H9 (cell line): ENCODE data around the gene CTSL. TPM values are rescaled to one million over a fixed set of nuclear protein-coding genes. Genes with fewer than 3 reads are reported as not detected.

Experiments used
- DNase-seq: peaks from one replicate; pipeline ENCODE4 v3.0.0-alpha.2; 2017
- H2AFZ ChIP-seq: one replicate; pipeline ENCODE4 v1.6.1; 2013; ENCODE audit warnings: mild to moderate bottlenecking, low read length, control low read depth, moderate library complexity
- H2AK5ac ChIP-seq: 2 replicates; pipeline ENCODE4 v1.6.1; 2013; ENCODE audit warnings: low read length, control low read depth, mixed read lengths; ENCODE audit not compliant: insufficient read length
- H2BK120ac ChIP-seq: one replicate; pipeline ENCODE4 v1.6.1; 2013; ENCODE audit warnings: low read depth, mild to moderate bottlenecking, low read length, control low read depth, inconsistent platforms; ENCODE audit not compliant: poor library complexity, severe bottlenecking
- H2BK12ac ChIP-seq: 2 replicates; pipeline ENCODE4 v1.6.1; 2013; ENCODE audit warnings: low read length, control low read depth, mixed read lengths, low read depth; ENCODE audit not compliant: insufficient read length
- H2BK15ac ChIP-seq: 2 replicates; pipeline ENCODE4 v1.6.1; 2013; ENCODE audit warnings: low read depth, low read length, control low read depth
- H2BK20ac ChIP-seq: one replicate; pipeline ENCODE4 v1.6.1; 2013; ENCODE audit warnings: low read depth, mild to moderate bottlenecking, low read length, control low read depth, inconsistent platforms; ENCODE audit not compliant: poor library complexity, severe bottlenecking
- H2BK5ac ChIP-seq: 2 replicates; pipeline ENCODE4 v1.6.1; 2013; ENCODE audit warnings: low read length, control low read depth, mixed read lengths; ENCODE audit not compliant: insufficient read length
- H3K14ac ChIP-seq: 2 replicates; pipeline ENCODE4 v1.6.1; 2013; ENCODE audit warnings: low read length, control low read depth; ENCODE audit not compliant: insufficient read depth
- H3K18ac ChIP-seq: 2 replicates; pipeline ENCODE4 v1.6.1; 2013; ENCODE audit warnings: low read depth, mild to moderate bottlenecking, mixed read lengths, low read length, control low read depth; ENCODE audit not compliant: insufficient read length
- H3K23ac ChIP-seq: 2 replicates; pipeline ENCODE4 v1.6.1; 2013; ENCODE audit warnings: low read length, control low read depth, mixed read lengths, low read depth; ENCODE audit not compliant: insufficient read length
- H3K23me2 ChIP-seq: 2 replicates; pipeline ENCODE4 v1.6.1; 2013; ENCODE audit warnings: low read depth, mild to moderate bottlenecking, mixed read lengths, low read length, control low read depth; ENCODE audit not compliant: insufficient read length, poor library complexity, severe bottlenecking
- H3K27ac ChIP-seq: 2 replicates; pipeline ENCODE4 v1.5.1; 2013; ENCODE audit warnings: low read length, control low read depth, mixed read lengths, low read depth; ENCODE audit not compliant: insufficient read length
- H3K27me3 ChIP-seq: 2 replicates; pipeline ENCODE4 v1.6.1; 2013; ENCODE audit warnings: low read length, control low read depth, inconsistent platforms; ENCODE audit not compliant: insufficient read depth
- H3K4ac ChIP-seq: 2 replicates; pipeline ENCODE4 v1.6.1; 2013; ENCODE audit warnings: low read depth, mild to moderate bottlenecking, control low read depth, inconsistent platforms, low read length, moderate library complexity
- H3K4me1 ChIP-seq: 2 replicates; pipeline ENCODE4 v1.6.1; 2013; ENCODE audit warnings: low read length, control low read depth, inconsistent platforms; ENCODE audit not compliant: insufficient read depth
- H3K4me2 ChIP-seq: 2 replicates; pipeline ENCODE4 v1.6.1; 2013; ENCODE audit warnings: low read length, control low read depth, mixed read lengths; ENCODE audit not compliant: insufficient read length, insufficient read depth
- H3K56ac ChIP-seq: 2 replicates; pipeline ENCODE4 v1.6.1; 2013; ENCODE audit warnings: low read depth, mild to moderate bottlenecking, mixed read lengths, low read length, control low read depth; ENCODE audit not compliant: insufficient read length
- H3K79me1 ChIP-seq: 2 replicates; pipeline ENCODE4 v1.6.1; 2013; ENCODE audit warnings: low read depth, mild to moderate bottlenecking, moderate library complexity, low read length, control low read depth, inconsistent platforms; ENCODE audit not compliant: insufficient read depth, poor library complexity, severe bottlenecking
- H3K79me2 ChIP-seq: 2 replicates; pipeline ENCODE4 v1.6.1; 2013; ENCODE audit warnings: low read length, control low read depth, inconsistent platforms; ENCODE audit not compliant: insufficient read depth
- H3K9ac ChIP-seq: 2 replicates; pipeline ENCODE4 v1.6.1; 2013; ENCODE audit warnings: low read length, control low read depth, mixed read lengths; ENCODE audit not compliant: insufficient read length; ENCODE audit errors: extremely low read depth
- H3K9me3 ChIP-seq: one replicate; pipeline ENCODE4 v1.6.1; 2013; ENCODE audit warnings: low read depth, low read length, inconsistent platforms; ENCODE audit not compliant: control insufficient read depth
- H3T11ph ChIP-seq: one replicate; pipeline ENCODE4 v1.6.1; 2013; ENCODE audit warnings: mild to moderate bottlenecking, low read length, control low read depth, inconsistent platforms
- H4K20me1 ChIP-seq: one replicate; pipeline ENCODE4 v1.6.1; 2013; ENCODE audit not compliant: control insufficient read depth, insufficient read length, insufficient read depth
- H4K5ac ChIP-seq: 2 replicates; pipeline ENCODE4 v1.6.1; 2013; ENCODE audit warnings: low read depth, mild to moderate bottlenecking, mixed read lengths, low read length, control low read depth; ENCODE audit not compliant: insufficient read length
- H4K8ac ChIP-seq: replicated peaks from 2 replicates; pipeline ENCODE4 v1.6.1; 2013; ENCODE audit warnings: low read length, control low read depth, mixed read lengths, low read depth; ENCODE audit not compliant: insufficient read length
- H4K91ac ChIP-seq: 2 replicates; pipeline ENCODE4 v1.6.1; 2013; ENCODE audit warnings: low read depth, mild to moderate bottlenecking, moderate library complexity, mixed read lengths, low read length, control low read depth; ENCODE audit not compliant: insufficient read length
- H3K27ac Mint-ChIP-seq, 3 experiments: 2 replicates in 2 of 3; 3 replicates in 1 of 3; pipeline ENCODE4 v1.8.0; 2020 to 2021; ENCODE audit warnings: mixed read lengths in 3 of 3, mild to moderate bottlenecking in 1 of 3, moderate library complexity in 1 of 3
- H3K27me3 Mint-ChIP-seq: 2 replicates; pipeline ENCODE4 v1.8.0; 2021; ENCODE audit warnings: low read depth, mild to moderate bottlenecking, moderate library complexity, mixed read lengths
- H3K36me3 Mint-ChIP-seq, 3 experiments: 2 replicates in 2 of 3; 3 replicates in 1 of 3; pipeline ENCODE4 v1.8.0; 2020 to 2021; ENCODE audit warnings: low read depth in 3 of 3, mixed read lengths in 3 of 3; ENCODE audit not compliant: insufficient read depth in 1 of 3
- H3K4me1 Mint-ChIP-seq, 2 experiments: 2 replicates each; pipeline ENCODE4 v1.8.0; 2020; ENCODE audit warnings: mixed read lengths in 2 of 2
- H3K4me3 Mint-ChIP-seq, 2 experiments: 2 replicates in 1 of 2; 3 replicates in 1 of 2; pipeline ENCODE4 v1.8.0; 2020 to 2021; ENCODE audit warnings: mild to moderate bottlenecking in 2 of 2, mixed read lengths in 2 of 2, moderate library complexity in 1 of 2
- H3K9me3 Mint-ChIP-seq, 2 experiments: 2 replicates in 1 of 2; 3 replicates in 1 of 2; pipeline ENCODE4 v1.8.0; 2020; ENCODE audit warnings: mild to moderate bottlenecking in 2 of 2, mixed read lengths in 2 of 2, moderate library complexity in 1 of 2
- WGBS: extraction: QIAGEN DNeasy Blood & Tissue Kit; methylation state at CpG from one replicate; pipeline ENCODE4 v1.1.7; 2013; ENCODE audit warnings: missing lambda C conversion rate, low lambda C conversion rate, mixed read lengths; ENCODE audit not compliant: insufficient read length; ENCODE audit errors: extremely low coverage; 5-methylcytosine and 5-hydroxymethylcytosine counted together
- total RNA-seq: library from RNA; stranded (reverse); gene quantifications from 2 replicates; pipeline ENCODE4 v1.2.1, GENCODE V29; 2021
- TF ChIP-seq, protein P1 (sequence below): fragments of 200-600 bp; sonication (generic); conservative IDR thresholded peaks from 3 replicates; pipeline ENCODE4 v1.8.0; 2021; ENCODE audit warnings: antibody characterized with exemption, mild to moderate bottlenecking

Gene CTSL
- total RNA-seq, 1 experiment from 2014 or later = 28.9 TPM

DNA sequence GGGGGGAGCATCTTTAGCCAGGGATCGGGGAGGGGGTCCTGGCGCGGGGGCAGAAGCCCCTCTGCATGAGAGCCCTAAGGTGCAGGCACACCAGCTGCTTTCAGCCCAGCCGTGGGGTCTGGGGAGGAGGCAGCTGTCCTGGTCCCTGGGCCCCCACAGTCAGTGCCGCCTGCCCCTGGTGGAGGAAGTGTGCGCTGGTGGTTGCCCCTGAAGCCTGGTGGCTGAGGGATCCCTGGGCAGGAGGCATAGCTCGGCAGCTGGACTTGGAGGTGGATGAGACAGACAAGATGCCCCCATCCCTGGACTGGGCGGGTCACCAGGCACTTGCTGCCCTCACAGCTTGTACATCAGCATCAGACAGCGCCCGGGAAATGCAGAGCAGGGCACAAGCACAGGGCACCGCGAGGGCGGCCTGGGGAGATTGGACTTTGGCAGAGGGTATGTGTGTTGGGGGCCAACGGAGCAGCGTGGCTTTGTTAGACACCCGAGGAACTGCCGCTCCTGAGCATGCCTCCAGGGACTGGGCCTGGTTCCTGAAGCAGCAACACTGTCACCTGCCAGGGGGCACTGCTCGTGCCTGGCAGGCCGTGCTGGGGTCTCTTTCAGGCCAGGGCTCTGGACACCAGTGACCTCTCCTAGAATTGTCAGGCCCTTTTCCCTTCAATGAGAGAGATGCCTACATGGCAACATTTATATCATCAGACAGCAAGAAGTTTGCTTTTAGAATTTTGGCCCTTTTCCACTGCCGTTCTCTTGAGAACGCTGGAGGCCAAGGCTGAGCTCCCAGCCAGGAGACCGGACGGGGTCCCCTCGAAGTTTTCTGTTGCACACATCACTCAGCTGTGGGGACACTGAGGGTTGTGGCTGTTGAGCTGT lies 41.9 kb upstream of the CTSL start:
- WGBS = no CpG with 5 or more reads among the region's 24 CpGs
- no peaks in the 10 kb centered on the region for H3K79me2 ChIP-seq
- Mint-ChIP-seq H3K36me3 (peaks cover 58 to 73% (median 68%) of the 10 kb centered on the region in 3 experiments), H3K27ac (peak overlapping the region in 1 of 3 experiments; percentile 64; a peak in 3 of 7 replicates), H3K4me3 (no peak overlapping the region; a peak in 2 of 5 replicates), H3K9me3 (no peaks in the 10 kb centered on the region), H3K27me3 (no peaks in the 10 kb centered on the region), H3K4me1 (peaks cover 9 to 13% of the 10 kb centered on the region in 2 experiments; a peak in 3 of 4 replicates)
- no peak overlapping the region for H2AFZ ChIP-seq
- H3K18ac ChIP-seq = no peak overlapping the region
- no peak overlapping the region for H4K91ac ChIP-seq
- H4K5ac ChIP-seq = no peak overlapping the region
- no peak overlapping the region for H2AK5ac ChIP-seq
- TF ChIP-seq, protein P1, sequence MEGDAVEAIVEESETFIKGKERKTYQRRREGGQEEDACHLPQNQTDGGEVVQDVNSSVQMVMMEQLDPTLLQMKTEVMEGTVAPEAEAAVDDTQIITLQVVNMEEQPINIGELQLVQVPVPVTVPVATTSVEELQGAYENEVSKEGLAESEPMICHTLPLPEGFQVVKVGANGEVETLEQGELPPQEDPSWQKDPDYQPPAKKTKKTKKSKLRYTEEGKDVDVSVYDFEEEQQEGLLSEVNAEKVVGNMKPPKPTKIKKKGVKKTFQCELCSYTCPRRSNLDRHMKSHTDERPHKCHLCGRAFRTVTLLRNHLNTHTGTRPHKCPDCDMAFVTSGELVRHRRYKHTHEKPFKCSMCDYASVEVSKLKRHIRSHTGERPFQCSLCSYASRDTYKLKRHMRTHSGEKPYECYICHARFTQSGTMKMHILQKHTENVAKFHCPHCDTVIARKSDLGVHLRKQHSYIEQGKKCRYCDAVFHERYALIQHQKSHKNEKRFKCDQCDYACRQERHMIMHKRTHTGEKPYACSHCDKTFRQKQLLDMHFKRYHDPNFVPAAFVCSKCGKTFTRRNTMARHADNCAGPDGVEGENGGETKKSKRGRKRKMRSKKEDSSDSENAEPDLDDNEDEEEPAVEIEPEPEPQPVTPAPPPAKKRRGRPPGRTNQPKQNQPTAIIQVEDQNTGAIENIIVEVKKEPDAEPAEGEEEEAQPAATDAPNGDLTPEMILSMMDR = no peak; the same call in 2 of the 3 replicates
- H2BK12ac ChIP-seq = no peak overlapping the region
- H2BK120ac ChIP-seq = no peak overlapping the region
- no peak overlapping the region for H3T11ph ChIP-seq
- no peaks in the 10 kb centered on the region for H3K23me2 ChIP-seq
- peak; percentile 55 for DNase-seq
- H3K27me3 ChIP-seq = no peaks in the 10 kb centered on the region
- H2BK15ac ChIP-seq = no peak overlapping the region
- H3K4ac ChIP-seq = no peak overlapping the region
- H3K4me1 ChIP-seq = no peaks in the 10 kb centered on the region
- H3K9me3 ChIP-seq = no peaks in the 10 kb centered on the region
- no peak overlapping the region for H4K8ac ChIP-seq
- no peak overlapping the region for H3K56ac ChIP-seq
- H3K23ac ChIP-seq = no peak overlapping the region
- H3K27ac ChIP-seq = no peak overlapping the region
- H3K4me2 ChIP-seq = no peak overlapping the region
- H3K79me1 ChIP-seq = no peaks in the 10 kb centered on the region
- H4K20me1 ChIP-seq = no peaks in the 10 kb centered on the region
- H3K9ac ChIP-seq = no peak overlapping the region
- H2BK20ac ChIP-seq = no peak overlapping the region
- H2BK5ac ChIP-seq = no peak overlapping the region
- no peak overlapping the region; the same call in 1 of the 2 replicates for H3K14ac ChIP-seq
